H9 (cell line): ENCODE results near the gene ATF7. TPM values are rescaled to one million over a fixed set of nuclear protein-coding genes. Genes with fewer than 3 reads are reported as not detected.
A peak's percentile ranks its signal among the peaks of the same experiment; 100 is the strongest.

Experiments used
- DNase-seq: peaks from one replicate; pipeline ENCODE4 v3.0.0-alpha.2; 2017
- H2AFZ ChIP-seq: one replicate; pipeline ENCODE4 v1.6.1; 2013; ENCODE audit warnings: mild to moderate bottlenecking, low read length, control low read depth, moderate library complexity
- H2AK5ac ChIP-seq: 2 replicates; pipeline ENCODE4 v1.6.1; 2013; ENCODE audit warnings: low read length, control low read depth, mixed read lengths; ENCODE audit not compliant: insufficient read length
- H2BK120ac ChIP-seq: one replicate; pipeline ENCODE4 v1.6.1; 2013; ENCODE audit warnings: low read depth, mild to moderate bottlenecking, low read length, control low read depth, inconsistent platforms; ENCODE audit not compliant: poor library complexity, severe bottlenecking
- H2BK12ac ChIP-seq: 2 replicates; pipeline ENCODE4 v1.6.1; 2013; ENCODE audit warnings: low read length, control low read depth, mixed read lengths, low read depth; ENCODE audit not compliant: insufficient read length
- H2BK15ac ChIP-seq: 2 replicates; pipeline ENCODE4 v1.6.1; 2013; ENCODE audit warnings: low read depth, low read length, control low read depth
- H2BK20ac ChIP-seq: one replicate; pipeline ENCODE4 v1.6.1; 2013; ENCODE audit warnings: low read depth, mild to moderate bottlenecking, low read length, control low read depth, inconsistent platforms; ENCODE audit not compliant: poor library complexity, severe bottlenecking
- H2BK5ac ChIP-seq: 2 replicates; pipeline ENCODE4 v1.6.1; 2013; ENCODE audit warnings: low read length, control low read depth, mixed read lengths; ENCODE audit not compliant: insufficient read length
- H3K14ac ChIP-seq: 2 replicates; pipeline ENCODE4 v1.6.1; 2013; ENCODE audit warnings: low read length, control low read depth; ENCODE audit not compliant: insufficient read depth
- H3K18ac ChIP-seq: 2 replicates; pipeline ENCODE4 v1.6.1; 2013; ENCODE audit warnings: low read depth, mild to moderate bottlenecking, mixed read lengths, low read length, control low read depth; ENCODE audit not compliant: insufficient read length
- H3K23ac ChIP-seq: 2 replicates; pipeline ENCODE4 v1.6.1; 2013; ENCODE audit warnings: low read length, control low read depth, mixed read lengths, low read depth; ENCODE audit not compliant: insufficient read length
- H3K23me2 ChIP-seq: 2 replicates; pipeline ENCODE4 v1.6.1; 2013; ENCODE audit warnings: low read depth, mild to moderate bottlenecking, mixed read lengths, low read length, control low read depth; ENCODE audit not compliant: insufficient read length, poor library complexity, severe bottlenecking
- H3K27ac ChIP-seq: 2 replicates; pipeline ENCODE4 v1.5.1; 2013; ENCODE audit warnings: low read length, control low read depth, mixed read lengths, low read depth; ENCODE audit not compliant: insufficient read length
- H3K27me3 ChIP-seq: 2 replicates; pipeline ENCODE4 v1.6.1; 2013; ENCODE audit warnings: low read length, control low read depth, inconsistent platforms; ENCODE audit not compliant: insufficient read depth
- H3K4ac ChIP-seq: 2 replicates; pipeline ENCODE4 v1.6.1; 2013; ENCODE audit warnings: low read depth, mild to moderate bottlenecking, control low read depth, inconsistent platforms, low read length, moderate library complexity
- H3K4me1 ChIP-seq: 2 replicates; pipeline ENCODE4 v1.6.1; 2013; ENCODE audit warnings: low read length, control low read depth, inconsistent platforms; ENCODE audit not compliant: insufficient read depth
- H3K4me2 ChIP-seq: 2 replicates; pipeline ENCODE4 v1.6.1; 2013; ENCODE audit warnings: low read length, control low read depth, mixed read lengths; ENCODE audit not compliant: insufficient read length, insufficient read depth
- H3K56ac ChIP-seq: 2 replicates; pipeline ENCODE4 v1.6.1; 2013; ENCODE audit warnings: low read depth, mild to moderate bottlenecking, mixed read lengths, low read length, control low read depth; ENCODE audit not compliant: insufficient read length
- H3K79me1 ChIP-seq: 2 replicates; pipeline ENCODE4 v1.6.1; 2013; ENCODE audit warnings: low read depth, mild to moderate bottlenecking, moderate library complexity, low read length, control low read depth, inconsistent platforms; ENCODE audit not compliant: insufficient read depth, poor library complexity, severe bottlenecking
- H3K79me2 ChIP-seq: 2 replicates; pipeline ENCODE4 v1.6.1; 2013; ENCODE audit warnings: low read length, control low read depth, inconsistent platforms; ENCODE audit not compliant: insufficient read depth
- H3K9ac ChIP-seq: 2 replicates; pipeline ENCODE4 v1.6.1; 2013; ENCODE audit warnings: low read length, control low read depth, mixed read lengths; ENCODE audit not compliant: insufficient read length; ENCODE audit errors: extremely low read depth
- H3K9me3 ChIP-seq: one replicate; pipeline ENCODE4 v1.6.1; 2013; ENCODE audit warnings: low read depth, low read length, inconsistent platforms; ENCODE audit not compliant: control insufficient read depth
- H3T11ph ChIP-seq: one replicate; pipeline ENCODE4 v1.6.1; 2013; ENCODE audit warnings: mild to moderate bottlenecking, low read length, control low read depth, inconsistent platforms
- H4K20me1 ChIP-seq: one replicate; pipeline ENCODE4 v1.6.1; 2013; ENCODE audit not compliant: control insufficient read depth, insufficient read length, insufficient read depth
- H4K5ac ChIP-seq: 2 replicates; pipeline ENCODE4 v1.6.1; 2013; ENCODE audit warnings: low read depth, mild to moderate bottlenecking, mixed read lengths, low read length, control low read depth; ENCODE audit not compliant: insufficient read length
- H4K8ac ChIP-seq: replicated peaks from 2 replicates; pipeline ENCODE4 v1.6.1; 2013; ENCODE audit warnings: low read length, control low read depth, mixed read lengths, low read depth; ENCODE audit not compliant: insufficient read length
- H4K91ac ChIP-seq: 2 replicates; pipeline ENCODE4 v1.6.1; 2013; ENCODE audit warnings: low read depth, mild to moderate bottlenecking, moderate library complexity, mixed read lengths, low read length, control low read depth; ENCODE audit not compliant: insufficient read length
- H3K27ac Mint-ChIP-seq, 3 experiments: 2 replicates in 2 of 3; 3 replicates in 1 of 3; pipeline ENCODE4 v1.8.0; 2020 to 2021; ENCODE audit warnings: mixed read lengths in 3 of 3, mild to moderate bottlenecking in 1 of 3, moderate library complexity in 1 of 3
- H3K27me3 Mint-ChIP-seq: 2 replicates; pipeline ENCODE4 v1.8.0; 2021; ENCODE audit warnings: low read depth, mild to moderate bottlenecking, moderate library complexity, mixed read lengths
- H3K36me3 Mint-ChIP-seq, 3 experiments: 2 replicates in 2 of 3; 3 replicates in 1 of 3; pipeline ENCODE4 v1.8.0; 2020 to 2021; ENCODE audit warnings: low read depth in 3 of 3, mixed read lengths in 3 of 3; ENCODE audit not compliant: insufficient read depth in 1 of 3
- H3K4me1 Mint-ChIP-seq, 2 experiments: 2 replicates each; pipeline ENCODE4 v1.8.0; 2020; ENCODE audit warnings: mixed read lengths in 2 of 2
- H3K4me3 Mint-ChIP-seq, 2 experiments: 2 replicates in 1 of 2; 3 replicates in 1 of 2; pipeline ENCODE4 v1.8.0; 2020 to 2021; ENCODE audit warnings: mild to moderate bottlenecking in 2 of 2, mixed read lengths in 2 of 2, moderate library complexity in 1 of 2
- H3K9me3 Mint-ChIP-seq, 2 experiments: 2 replicates in 1 of 2; 3 replicates in 1 of 2; pipeline ENCODE4 v1.8.0; 2020; ENCODE audit warnings: mild to moderate bottlenecking in 2 of 2, mixed read lengths in 2 of 2, moderate library complexity in 1 of 2
- WGBS: extraction: QIAGEN DNeasy Blood & Tissue Kit; methylation state at CpG from one replicate; pipeline ENCODE4 v1.1.7; 2013; ENCODE audit warnings: missing lambda C conversion rate, low lambda C conversion rate, mixed read lengths; ENCODE audit not compliant: insufficient read length; ENCODE audit errors: extremely low coverage; 5-methylcytosine and 5-hydroxymethylcytosine counted together
- long read RNA-seq: library from polyadenylated mRNA; unstranded; transcript quantifications from one replicate; pipeline ENCODE4 v2.0.0, GENCODE V29; 2020
- total RNA-seq: library from RNA; stranded (reverse); gene quantifications from 2 replicates; pipeline ENCODE4 v1.2.1, GENCODE V29; 2021
- TF ChIP-seq, protein P1 (sequence below): fragments of 200-600 bp; sonication (generic); conservative IDR thresholded peaks from 3 replicates; pipeline ENCODE4 v1.8.0; 2021; ENCODE audit warnings: antibody characterized with exemption, mild to moderate bottlenecking

Gene ATF7
- total RNA-seq = 17.7 and 18.4 TPM in 2 replicates
- long read RNA-seq, partial matches to known transcripts = 0 of 5 reads
- long read RNA-seq, other reads (novel, unspliced or antisense) = 2 of 5 reads

GRCh38 chr12:53625946-53626701 lies at the start of gene ATF7:
ATF7 (minus strand) TSS chr12:53626382; CDS start chr12:53601000, 25,382 bp downstream.
- peak; percentile 99 for DNase-seq
- WGBS = no CpG with 5 or more reads among the region's 48 CpGs

More at GRCh38 chr12:53625946-53626701, at the start of gene ATF7:
- no peaks in the 10 kb centered on the region for H4K20me1 ChIP-seq
- Mint-ChIP-seq H3K4me3 (peak within 1 kb of the TSS; percentile 85 to 92), H3K27me3 (no peaks in the 10 kb centered on the region), H3K4me1 (peaks cover 29 to 30% of the 10 kb centered on the region in 2 experiments), H3K27ac (peak within 1 kb of the TSS; percentile 99), H3K36me3 (no peaks in the 10 kb centered on the region; a peak in 1 of 7 replicates), H3K9me3 (no peaks in the 10 kb centered on the region; a peak in 1 of 5 replicates)
- TF ChIP-seq, protein P1, sequence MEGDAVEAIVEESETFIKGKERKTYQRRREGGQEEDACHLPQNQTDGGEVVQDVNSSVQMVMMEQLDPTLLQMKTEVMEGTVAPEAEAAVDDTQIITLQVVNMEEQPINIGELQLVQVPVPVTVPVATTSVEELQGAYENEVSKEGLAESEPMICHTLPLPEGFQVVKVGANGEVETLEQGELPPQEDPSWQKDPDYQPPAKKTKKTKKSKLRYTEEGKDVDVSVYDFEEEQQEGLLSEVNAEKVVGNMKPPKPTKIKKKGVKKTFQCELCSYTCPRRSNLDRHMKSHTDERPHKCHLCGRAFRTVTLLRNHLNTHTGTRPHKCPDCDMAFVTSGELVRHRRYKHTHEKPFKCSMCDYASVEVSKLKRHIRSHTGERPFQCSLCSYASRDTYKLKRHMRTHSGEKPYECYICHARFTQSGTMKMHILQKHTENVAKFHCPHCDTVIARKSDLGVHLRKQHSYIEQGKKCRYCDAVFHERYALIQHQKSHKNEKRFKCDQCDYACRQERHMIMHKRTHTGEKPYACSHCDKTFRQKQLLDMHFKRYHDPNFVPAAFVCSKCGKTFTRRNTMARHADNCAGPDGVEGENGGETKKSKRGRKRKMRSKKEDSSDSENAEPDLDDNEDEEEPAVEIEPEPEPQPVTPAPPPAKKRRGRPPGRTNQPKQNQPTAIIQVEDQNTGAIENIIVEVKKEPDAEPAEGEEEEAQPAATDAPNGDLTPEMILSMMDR = no peak
- H4K91ac ChIP-seq = no peak within 1 kb of the TSS
- peaks cover 3% of the 10 kb centered on the region; the same call in 1 of the 2 replicates for H3K79me2 ChIP-seq
- peaks cover 8% of the 10 kb centered on the region for H3K4me1 ChIP-seq
- no peak within 1 kb of the TSS for H2BK15ac ChIP-seq
- peak within 1 kb of the TSS; percentile 71 for H3K4me2 ChIP-seq
- peak within 1 kb of the TSS; percentile 96 for H3K18ac ChIP-seq
- H3K27ac ChIP-seq = peak within 1 kb of the TSS; percentile 12
- no peak within 1 kb of the TSS for H4K5ac ChIP-seq
- H3T11ph ChIP-seq = no peak within 1 kb of the TSS
- no peaks in the 10 kb centered on the region for H3K9me3 ChIP-seq
- H2AFZ ChIP-seq = no peak within 1 kb of the TSS
- H3K4ac ChIP-seq = no peak within 1 kb of the TSS; the same call in 1 of the 2 replicates
- H3K56ac ChIP-seq = peak within 1 kb of the TSS; percentile 8
- no peak within 1 kb of the TSS for H2BK120ac ChIP-seq
- no peak within 1 kb of the TSS for H2AK5ac ChIP-seq
- peak within 1 kb of the TSS; percentile 92 for H3K9ac ChIP-seq
- peaks cover 10% of the 10 kb centered on the region for H3K23me2 ChIP-seq
- H3K27me3 ChIP-seq = no peaks in the 10 kb centered on the region
- peak within 1 kb of the TSS; percentile 97 for H3K14ac ChIP-seq
- H3K79me1 ChIP-seq = no peaks in the 10 kb centered on the region
- no peak within 1 kb of the TSS for H2BK5ac ChIP-seq
- H3K23ac ChIP-seq = no peak within 1 kb of the TSS
- H2BK20ac ChIP-seq = no peak within 1 kb of the TSS
- no peak within 1 kb of the TSS for H4K8ac ChIP-seq
- no peak within 1 kb of the TSS for H2BK12ac ChIP-seq
